HUES6 (cell line): ENCODE measurements around the gene BTN3A1.
"Not testable (repeated sequence)": the region's sequence is repeated elsewhere in the genome, so short reads cannot be mapped to it uniquely, and the experiment has no call there.

Experiments
- H3K27ac ChIP-seq: 2 replicates; pipeline ENCODE4 v1.7.0; 2013; ENCODE audit warnings: low read depth, mild to moderate bottlenecking, low read length, inconsistent platforms
- H3K27me3 ChIP-seq: 2 replicates; pipeline ENCODE4 v1.6.1; 2013; ENCODE audit warnings: low read length; ENCODE audit not compliant: control insufficient read depth, insufficient read depth
- H3K36me3 ChIP-seq: 2 replicates; pipeline ENCODE4 v1.6.1; 2013; ENCODE audit warnings: low read length; ENCODE audit not compliant: control insufficient read depth, insufficient read depth
- H3K4me1 ChIP-seq: 2 replicates; pipeline ENCODE4 v1.6.1; 2013; ENCODE audit warnings: low read length; ENCODE audit not compliant: control insufficient read depth, insufficient read depth
- H3K4me3 ChIP-seq: 2 replicates; pipeline ENCODE4 v1.5.1; 2013; ENCODE audit warnings: low read depth, low read length
- H3K9ac ChIP-seq: one replicate; pipeline ENCODE4 v1.6.1; 2013; ENCODE audit warnings: mild to moderate bottlenecking, low read length
- H3K9me3 ChIP-seq: 2 replicates; pipeline ENCODE4 v1.6.1; 2013; ENCODE audit warnings: low read depth, low read length; ENCODE audit not compliant: control insufficient read depth, insufficient read depth

Gene BTN3A1

GRCh38 chr6:26461353-26461752 is 59.3 kb downstream of the BTN3A1 start:
- peaks cover 65% of the 10 kb centered on the region for H3K36me3 ChIP-seq
- H3K4me1 ChIP-seq, H3K4me3 ChIP-seq, H3K27me3 ChIP-seq, H3K9ac ChIP-seq, H3K27ac ChIP-seq, H3K9me3 ChIP-seq: not testable (repeated sequence)

GRCh38 chr6:26464014-26464413 is 61.9 kb downstream of the BTN3A1 start:
- Histone ChIP-seq H3K9ac (no peak overlapping the region), H3K4me3 (no peak overlapping the region), H3K4me1 (no peaks in the 10 kb centered on the region), H3K36me3 (peaks cover 90% of the 10 kb centered on the region), H3K27me3 (no peaks in the 10 kb centered on the region), H3K9me3 (no peaks in the 10 kb centered on the region), H3K27ac (no peak overlapping the region)

- no peak overlapping the region for H3K9ac ChIP-seq
- H3K27ac ChIP-seq = no peak overlapping the region
- H3K27me3 ChIP-seq = no peaks in the 10 kb centered on the region
- H3K4me3 ChIP-seq = no peak overlapping the region
- peaks cover 87% of the 10 kb centered on the region for H3K36me3 ChIP-seq
- H3K9me3 ChIP-seq = no peaks in the 10 kb centered on the region
- H3K4me1 ChIP-seq = no peaks in the 10 kb centered on the region
Observed at GRCh38 chr6:26464416-26465131, 62.5 kb downstream of the BTN3A1 start.
